PC-3 (cell line): ENCODE data around the gene IPO4.

Source experiments
- EZH2 ChIP-seq: fragments of 300-600 bp; sonication (generic); IDR thresholded peaks from one replicate; pipeline ENCODE4 v1.6.1; 2017; ENCODE audit warnings: antibody characterized with exemption, mild to moderate bottlenecking, low read length; ENCODE audit not compliant: unreplicated experiment
- EZH2phosphoT487 ChIP-seq: fragments of 300-600 bp; sonication (generic); IDR thresholded peaks from 2 replicates; pipeline ENCODE4 v1.6.1; 2018; ENCODE audit warnings: mild to moderate bottlenecking, antibody characterized with exemption, low read length, borderline replicate concordance
- TF ChIP-seq, protein P1 (sequence below): fragments of 300-600 bp; sonication (generic); conservative IDR thresholded peaks from 2 replicates; pipeline ENCODE4 v1.5.1; 2017; ENCODE audit warnings: antibody characterized with exemption, low read depth, mild to moderate bottlenecking, low read length

- TF ChIP-seq, protein P1, sequence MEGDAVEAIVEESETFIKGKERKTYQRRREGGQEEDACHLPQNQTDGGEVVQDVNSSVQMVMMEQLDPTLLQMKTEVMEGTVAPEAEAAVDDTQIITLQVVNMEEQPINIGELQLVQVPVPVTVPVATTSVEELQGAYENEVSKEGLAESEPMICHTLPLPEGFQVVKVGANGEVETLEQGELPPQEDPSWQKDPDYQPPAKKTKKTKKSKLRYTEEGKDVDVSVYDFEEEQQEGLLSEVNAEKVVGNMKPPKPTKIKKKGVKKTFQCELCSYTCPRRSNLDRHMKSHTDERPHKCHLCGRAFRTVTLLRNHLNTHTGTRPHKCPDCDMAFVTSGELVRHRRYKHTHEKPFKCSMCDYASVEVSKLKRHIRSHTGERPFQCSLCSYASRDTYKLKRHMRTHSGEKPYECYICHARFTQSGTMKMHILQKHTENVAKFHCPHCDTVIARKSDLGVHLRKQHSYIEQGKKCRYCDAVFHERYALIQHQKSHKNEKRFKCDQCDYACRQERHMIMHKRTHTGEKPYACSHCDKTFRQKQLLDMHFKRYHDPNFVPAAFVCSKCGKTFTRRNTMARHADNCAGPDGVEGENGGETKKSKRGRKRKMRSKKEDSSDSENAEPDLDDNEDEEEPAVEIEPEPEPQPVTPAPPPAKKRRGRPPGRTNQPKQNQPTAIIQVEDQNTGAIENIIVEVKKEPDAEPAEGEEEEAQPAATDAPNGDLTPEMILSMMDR, result no peak
- no peak for TF ChIP-seq EZH2
- TF ChIP-seq EZH2phosphoT487, result no peak
Observed at GRCh38 chr14:24211311-24211710, 22.7 kb upstream of the IPO4 start.
